ENCODE data around the gene MAGI2. TPM values are rescaled to one million over a fixed set of nuclear protein-coding genes. Genes with fewer than 3 reads are reported as not detected.

MAGI2 gene
- total RNA-seq, 4 donors from 2014 or later, result 0.23 to 5.5 (median 0.45) TPM

- DNase-seq, result no peak
- H3K36me3 ChIP-seq, result no peaks in the 10 kb centered on the region
- intact Hi-C loops (cut with DNase I), result no loop called here
- no peaks in the 10 kb centered on the region for H3K9me3 ChIP-seq
- H3K4me1 ChIP-seq, result peaks cover 0 to 4% (median 0%) of the 10 kb centered on the region in 3 donors
- TF ChIP-seq CTCF (IDR thresholded peaks at IDR 0.05), result no peak
- no peak for TF ChIP-seq POLR2A (IDR thresholded peaks at IDR 0.05)
- H3K27me3 ChIP-seq, result no peaks in the 10 kb centered on the region
- no peak overlapping the region for H3K4me3 ChIP-seq
- H3K27ac ChIP-seq, result no peak overlapping the region
Observed at GRCh38 chr7:79405368-79405767, 48.1 kb downstream of the MAGI2 start.

GRCh38 chr7:79403879-79404278 is 49.6 kb downstream of the MAGI2 start:
- no peak for DNase-seq
- Histone ChIP-seq H3K27ac (peak overlapping the region in 1 of 4 donors; percentile 1), H3K36me3 (no peaks in the 10 kb centered on the region), H3K27me3 (no peaks in the 10 kb centered on the region), H3K9me3 (no peaks in the 10 kb centered on the region), H3K4me3 (no peak overlapping the region), H3K4me1 (peaks cover 0 to 4% (median 0%) of the 10 kb centered on the region in 3 donors)
- 59 to 60% methylated on average over 3 of the region's 3 CpGs for WGBS, 2 donors
- intact Hi-C loops (cut with DNase I), result no loop called here
- no peak for TF ChIP-seq POLR2A (IDR thresholded peaks at IDR 0.05)
- TF ChIP-seq CTCF (IDR thresholded peaks at IDR 0.05), result no peak

- Histone ChIP-seq H3K27ac (peak overlapping the region in 1 of 4 donors; percentile 1), H3K36me3 (no peaks in the 10 kb centered on the region), H3K27me3 (no peaks in the 10 kb centered on the region), H3K9me3 (no peaks in the 10 kb centered on the region), H3K4me3 (no peak overlapping the region), H3K4me1 (peaks cover 0 to 4% (median 0%) of the 10 kb centered on the region in 3 donors)
- whole genome bisulfite sequencing, 2 donors, result 59 to 69% methylated on average over 2 of the region's 2 CpGs
- TF ChIP-seq POLR2A (IDR thresholded peaks at IDR 0.05) (no peak), CTCF (IDR thresholded peaks at IDR 0.05) (no peak)
- intact Hi-C loops (cut with DNase I), result no loop called here
- DNase-seq, result no peak
Observed at GRCh38 chr7:79403451-79403850, 50.0 kb downstream of the MAGI2 start.

GRCh38 chr7:79401254-79401653 is 52.2 kb downstream of the MAGI2 start:
- H3K4me1 ChIP-seq, result peaks cover 0 to 8% (median 0%) of the 10 kb centered on the region in 3 donors
- H3K9me3 ChIP-seq, result no peaks in the 10 kb centered on the region
- no peak for TF ChIP-seq POLR2A (IDR thresholded peaks at IDR 0.05)
- TF ChIP-seq CTCF (IDR thresholded peaks at IDR 0.05), result no peak
- no peak for DNase-seq
- H3K36me3 ChIP-seq, result no peaks in the 10 kb centered on the region
- H3K4me3 ChIP-seq, result no peak overlapping the region
- WGBS, 2 donors, result 9 to 17% methylated on average over 1 of the region's 1 CpG
- H3K27me3 ChIP-seq, result no peaks in the 10 kb centered on the region
- intact Hi-C loops (cut with DNase I), result no loop called here
- H3K27ac ChIP-seq, result no peak overlapping the region

- H3K9me3 ChIP-seq, result no peaks in the 10 kb centered on the region
- intact Hi-C loops (cut with DNase I), result no loop called here
- no peak overlapping the region for H3K27ac ChIP-seq
- no peak for TF ChIP-seq CTCF (IDR thresholded peaks at IDR 0.05)
- no peak for TF ChIP-seq POLR2A (IDR thresholded peaks at IDR 0.05)
- H3K27me3 ChIP-seq, result no peaks in the 10 kb centered on the region
- no peak for DNase-seq
- no peak overlapping the region for H3K4me3 ChIP-seq
- H3K36me3 ChIP-seq, result no peaks in the 10 kb centered on the region
- H3K4me1 ChIP-seq, result peaks cover 0 to 8% (median 0%) of the 10 kb centered on the region in 3 donors
Observed at GRCh38 chr7:79400222-79400621, 53.2 kb downstream of the MAGI2 start.

Data from esophagus squamous epithelium (tissue), 5 donors.